GM23248 (cell line): ENCODE data around the gene FAM161A.

Experiments used
- EZH2 ChIP-seq: fragments of 200-600 bp; sonication (generic); IDR thresholded peaks from 2 replicates; pipeline ENCODE4 v1.6.1; 2018; ENCODE audit warnings: antibody characterized with exemption, mild to moderate bottlenecking; ENCODE audit not compliant: insufficient read depth, poor library complexity, severe bottlenecking
- EZH2phosphoT487 ChIP-seq: fragments of 200-600 bp; sonication (generic); IDR thresholded peaks from 2 replicates; pipeline ENCODE4 v1.6.1; 2018; ENCODE audit warnings: antibody characterized with exemption, moderate library complexity, mild to moderate bottlenecking, low read depth; ENCODE audit not compliant: insufficient read depth

DNA sequence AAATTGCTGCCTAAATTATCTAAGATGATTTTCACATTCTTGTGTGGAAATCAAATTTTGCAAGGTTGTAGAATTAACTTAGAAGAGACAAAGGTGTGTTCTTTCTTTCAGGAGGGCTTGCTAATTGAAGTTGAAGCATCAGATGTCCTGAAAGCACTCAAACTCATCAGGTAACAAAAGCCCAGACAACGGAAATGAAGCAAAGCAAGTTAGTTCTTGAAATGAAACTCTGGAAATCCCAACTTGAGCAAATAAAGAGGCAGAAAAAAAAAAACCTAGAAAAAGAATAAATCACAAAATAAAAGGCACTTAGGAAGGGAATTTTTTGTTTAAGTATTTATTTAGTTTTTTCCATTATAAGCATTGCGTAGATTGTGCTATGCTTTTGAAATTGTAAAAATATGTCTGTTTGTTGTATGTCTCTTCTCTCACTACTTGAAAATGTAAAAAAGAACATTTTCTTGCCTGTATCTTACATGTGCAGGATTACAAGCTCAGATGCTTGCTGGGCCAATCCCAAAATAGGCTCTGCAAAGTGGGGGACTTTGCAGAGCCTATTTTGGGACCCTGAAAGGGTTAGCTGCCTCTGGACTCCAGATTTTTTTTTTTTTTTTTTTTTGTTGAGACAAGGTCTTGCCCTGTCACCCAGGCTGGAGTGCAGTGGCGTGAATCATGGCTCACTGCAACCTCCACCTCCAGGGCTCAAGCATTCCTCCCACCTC lies 46.7 kb downstream of the FAM161A start:
- no peak for TF ChIP-seq EZH2phosphoT487
- TF ChIP-seq EZH2: no peak
